ENCODE results near the gene PYM1. TPM values are rescaled to one million over a fixed set of nuclear protein-coding genes. Genes with fewer than 3 reads are reported as not detected.

The PYM1 gene
- total and polyA plus RNA-seq, 8 donors: 27.3 to 36.4 (median 33.0) TPM

DNA sequence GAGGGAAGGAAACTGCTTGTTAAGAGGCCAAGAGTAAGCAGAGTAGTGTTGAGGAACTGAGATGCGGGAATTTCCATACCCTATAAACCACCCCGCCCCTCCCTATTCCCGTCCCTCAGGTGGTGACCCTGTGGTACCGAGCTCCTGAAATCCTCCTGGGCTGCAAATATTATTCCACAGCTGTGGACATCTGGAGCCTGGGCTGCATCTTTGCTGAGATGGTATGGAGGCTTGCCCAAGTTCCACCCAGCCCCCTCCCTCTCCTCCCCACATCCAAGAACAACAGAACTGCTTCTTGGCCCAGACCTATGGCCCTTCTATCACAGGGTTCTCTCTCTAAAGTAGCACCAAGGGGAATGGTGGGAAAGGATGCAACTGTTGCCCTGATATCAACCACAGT lies 41.7 kb upstream of the PYM1 start:
- Histone ChIP-seq H3K36me3 (peaks cover 0 to 8% of the 10 kb centered on the region in 2 donors), H3K27me3 (no peaks in the 10 kb centered on the region), H3K27ac (no peak overlapping the region), H3K4me3 (no peak overlapping the region), H3K4me1 (peaks cover 6 to 40% of the 10 kb centered on the region in 2 donors), H3K9me3 (no peaks in the 10 kb centered on the region)
- TF ChIP-seq, protein P1, sequence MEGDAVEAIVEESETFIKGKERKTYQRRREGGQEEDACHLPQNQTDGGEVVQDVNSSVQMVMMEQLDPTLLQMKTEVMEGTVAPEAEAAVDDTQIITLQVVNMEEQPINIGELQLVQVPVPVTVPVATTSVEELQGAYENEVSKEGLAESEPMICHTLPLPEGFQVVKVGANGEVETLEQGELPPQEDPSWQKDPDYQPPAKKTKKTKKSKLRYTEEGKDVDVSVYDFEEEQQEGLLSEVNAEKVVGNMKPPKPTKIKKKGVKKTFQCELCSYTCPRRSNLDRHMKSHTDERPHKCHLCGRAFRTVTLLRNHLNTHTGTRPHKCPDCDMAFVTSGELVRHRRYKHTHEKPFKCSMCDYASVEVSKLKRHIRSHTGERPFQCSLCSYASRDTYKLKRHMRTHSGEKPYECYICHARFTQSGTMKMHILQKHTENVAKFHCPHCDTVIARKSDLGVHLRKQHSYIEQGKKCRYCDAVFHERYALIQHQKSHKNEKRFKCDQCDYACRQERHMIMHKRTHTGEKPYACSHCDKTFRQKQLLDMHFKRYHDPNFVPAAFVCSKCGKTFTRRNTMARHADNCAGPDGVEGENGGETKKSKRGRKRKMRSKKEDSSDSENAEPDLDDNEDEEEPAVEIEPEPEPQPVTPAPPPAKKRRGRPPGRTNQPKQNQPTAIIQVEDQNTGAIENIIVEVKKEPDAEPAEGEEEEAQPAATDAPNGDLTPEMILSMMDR (IDR thresholded peaks at IDR 0.05): no peak
- ATAC-seq: no peak
- DNase-seq: peak in 1 of 4 donors; percentile 24
- intact Hi-C loops (cut with DNase I): no loop called here

DNA sequence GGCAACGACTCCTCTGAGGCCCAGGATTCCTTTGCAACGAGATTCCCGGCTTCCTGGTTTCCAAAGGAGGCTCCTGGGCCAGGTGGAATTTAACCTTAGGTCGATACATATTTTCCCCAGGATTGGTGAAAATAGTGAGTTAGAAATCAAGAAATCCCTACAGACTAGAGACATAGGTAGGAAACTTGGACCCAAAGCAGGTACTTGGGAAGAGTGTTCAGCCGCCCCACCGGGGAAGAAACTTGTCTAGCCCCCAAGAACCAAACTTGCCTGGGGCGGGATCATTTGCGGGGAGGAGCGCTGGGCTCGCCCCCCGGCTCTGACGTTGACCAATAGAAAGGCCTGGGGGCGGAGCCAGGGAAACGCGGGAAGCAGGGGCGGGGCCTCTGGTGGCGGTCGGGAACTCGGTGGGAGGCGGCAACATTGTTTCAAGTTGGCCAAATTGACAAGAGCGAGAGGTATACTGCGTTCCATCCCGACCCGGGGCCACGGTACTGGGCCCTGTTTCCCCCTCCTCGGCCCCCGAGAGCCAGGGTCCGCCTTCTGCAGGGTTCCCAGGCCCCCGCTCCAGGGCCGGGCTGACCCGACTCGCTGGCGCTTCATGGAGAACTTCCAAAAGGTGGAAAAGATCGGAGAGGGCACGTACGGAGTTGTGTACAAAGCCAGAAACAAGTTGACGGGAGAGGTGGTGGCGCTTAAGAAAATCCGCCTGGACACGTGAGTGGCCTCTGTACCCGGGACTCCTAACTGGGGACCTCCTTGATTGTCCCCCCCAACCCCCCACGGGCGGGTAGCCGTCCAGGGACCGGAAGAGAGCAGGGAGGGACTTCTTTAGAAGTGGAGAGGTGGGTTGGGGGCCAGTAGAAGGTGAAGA lies 39.0 kb upstream of the PYM1 start, which contains the start of gene CDK2:
Gene CDK2, plus strand, starts transcription at position 423 of the 874 bp plus-strand sequence. Its CDS starts 179 bp downstream, at position 602.
- peak within 1 kb of the TSS; percentile 75 to 90 for H3K4me3 ChIP-seq
- peak; percentile 98 for ATAC-seq
- peaks cover 0 to 8% of the 10 kb centered on the region in 2 donors for H3K36me3 ChIP-seq
- DNase-seq: peak; percentile 85 to 95 (median 92)
- H3K9me3 ChIP-seq: no peaks in the 10 kb centered on the region
- intact Hi-C loops (cut with DNase I): no loop called here
- H3K27ac ChIP-seq: peak within 1 kb of the TSS; percentile 83 to 84
- H3K27me3 ChIP-seq: no peaks in the 10 kb centered on the region
- TF ChIP-seq, protein P1 (IDR thresholded peaks at IDR 0.05): no peak
- peaks cover 6 to 28% of the 10 kb centered on the region in 2 donors for H3K4me1 ChIP-seq

DNA sequence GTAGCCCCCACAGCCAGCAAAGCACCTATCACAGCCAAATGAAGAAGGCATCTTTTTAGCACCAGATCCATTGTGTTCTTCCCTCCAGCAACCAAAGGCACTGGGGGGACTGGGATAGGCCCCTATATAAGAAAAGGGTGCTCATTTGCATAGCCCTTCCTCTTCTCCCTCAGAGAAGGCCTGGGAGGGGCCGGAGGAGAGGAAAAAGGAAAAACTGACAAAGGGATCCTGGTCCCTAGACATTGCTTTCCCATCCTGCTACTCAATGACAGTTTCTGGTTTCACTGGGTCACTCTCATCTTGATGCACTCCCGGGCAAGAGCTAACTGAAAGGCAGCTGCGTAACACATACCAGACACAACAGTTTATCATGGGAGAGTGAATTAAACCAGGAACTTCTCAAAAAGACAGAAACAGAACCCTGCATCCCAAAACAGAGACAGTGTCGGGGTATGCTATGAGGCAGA lies 38.3 kb upstream of the PYM1 start, which contains the start of gene PMEL:
Gene PMEL, minus strand, starts transcription at position 102 of the 467 bp plus-strand sequence. Its CDS starts 31 bp downstream, at position 71.
- H3K9me3 ChIP-seq: no peaks in the 10 kb centered on the region
- no peaks in the 10 kb centered on the region for H3K27me3 ChIP-seq
- H3K4me3 ChIP-seq: peak within 1 kb of the TSS; percentile 75 to 90
- H3K36me3 ChIP-seq: peaks cover 0 to 2% of the 10 kb centered on the region in 2 donors
- DNase-seq (no peak), ATAC-seq (peak; percentile 16)
- H3K4me1 ChIP-seq: peaks cover 6 to 23% of the 10 kb centered on the region in 2 donors
- peak within 1 kb of the TSS; percentile 83 to 84 for H3K27ac ChIP-seq
- intact Hi-C loops (cut with DNase I): no loop called here
- TF ChIP-seq, protein P1 (IDR thresholded peaks at IDR 0.05): no peak

DNA sequence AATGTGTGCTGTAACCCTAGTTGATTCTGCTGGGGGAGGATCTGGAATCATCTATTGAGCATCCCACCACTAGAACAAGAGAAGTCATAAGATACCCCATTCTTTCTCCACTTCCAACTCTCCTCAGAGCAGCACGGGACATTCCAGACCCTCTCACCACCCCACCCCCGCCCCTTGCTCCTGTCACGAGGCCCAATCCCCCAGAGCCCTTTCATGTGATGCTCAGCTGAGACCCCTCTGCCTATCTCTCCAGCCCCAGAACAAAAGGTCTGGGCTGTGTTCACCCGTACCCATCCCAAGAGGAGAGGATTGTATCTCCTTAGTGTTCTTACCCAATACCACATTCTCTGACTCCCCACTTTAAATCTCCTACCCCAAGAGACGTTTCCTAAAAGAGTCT lies 37.5 kb upstream of the PYM1 start:
- ATAC-seq: no peak
- intact Hi-C loops (cut with DNase I): no loop called here

More for the DNA sequence above, 37.5 kb upstream of the PYM1 start:
- Histone ChIP-seq H3K36me3 (no peaks in the 10 kb centered on the region), H3K9me3 (no peaks in the 10 kb centered on the region), H3K4me1 (peaks cover 6 to 23% of the 10 kb centered on the region in 2 donors), H3K27me3 (no peaks in the 10 kb centered on the region), H3K27ac (no peak overlapping the region), H3K4me3 (no peak overlapping the region)
- TF ChIP-seq, protein P1 (IDR thresholded peaks at IDR 0.05): no peak
- DNase-seq: no peak
